Stimulated activated CD8-positive, alpha-beta memory T cell treated with anti-CD3 and anti-CD28 coated beads, Interleukin-4, amount 100 ng/mL, for 4 hours (primary cell): ENCODE measurements around the gene PCDH18.

Experiments used
- DNase-seq, 2 donors: peaks; one replicate each; pipeline ENCODE4 v3.0.0-alpha.2; 2020; ENCODE audit warnings: low read depth in 2 of 2, low spot score in 1 of 2

The PCDH18 gene

DNA sequence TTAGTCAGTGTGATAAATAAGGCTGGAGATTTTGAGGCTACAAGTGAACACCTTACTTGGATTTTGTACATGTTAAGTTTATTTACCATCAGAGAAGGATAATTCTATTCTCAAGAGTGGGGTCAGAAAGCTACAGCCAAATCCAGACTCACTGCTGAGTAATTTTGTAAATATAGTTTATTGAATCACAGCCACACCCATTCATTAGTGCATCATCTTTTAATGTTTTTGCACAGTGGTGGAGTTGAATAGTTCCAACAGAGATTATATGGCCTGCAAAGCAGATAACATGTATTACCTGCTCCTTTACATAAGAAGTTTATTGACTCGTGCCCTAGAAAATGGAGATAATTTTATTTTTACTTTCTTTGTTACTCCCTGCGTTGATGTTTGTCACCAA, 60.4 kb downstream of the PCDH18 start:
- DNase-seq: no peak

DNA sequence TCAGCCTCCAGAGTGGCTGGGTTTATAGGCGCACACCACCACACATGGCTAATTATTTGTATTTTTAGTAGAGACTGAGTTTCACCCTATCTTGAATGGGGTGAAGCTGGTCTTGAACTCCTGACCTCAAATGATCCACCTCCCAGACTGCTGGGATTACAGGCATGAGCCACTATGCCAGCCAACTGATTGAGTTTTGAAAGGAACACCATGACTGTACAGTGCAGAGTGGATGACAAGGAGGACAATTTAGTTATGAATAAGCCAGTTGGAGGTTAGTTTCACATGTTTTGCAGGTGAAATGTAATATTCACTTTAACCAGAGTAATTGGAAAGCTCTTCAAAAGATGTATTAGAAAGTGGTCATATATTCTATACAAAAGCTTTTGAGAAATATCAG, 60.8 kb downstream of the PCDH18 start:
- no peak for DNase-seq

DNA sequence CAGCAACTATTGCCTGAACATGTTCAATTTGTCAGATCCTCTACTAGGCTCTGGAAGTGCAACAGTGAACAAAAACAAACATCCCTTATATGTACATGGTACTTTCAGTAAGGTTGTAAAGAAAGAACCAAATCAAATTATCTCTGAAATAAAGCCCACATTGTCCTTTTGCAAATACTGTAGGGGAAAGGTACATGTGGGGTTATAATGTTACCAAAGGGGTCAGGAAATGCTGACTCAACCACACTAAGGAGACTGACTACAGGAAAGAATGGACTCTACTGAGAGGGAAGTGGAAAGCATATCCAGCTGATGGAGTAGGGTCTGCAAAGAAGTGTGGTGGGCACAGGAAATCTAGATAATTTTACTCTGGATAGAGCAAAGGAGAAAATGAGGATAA, 61.5 kb downstream of the PCDH18 start:
- DNase-seq: no peak
